Measurements from ENCODE around the gene MYL7.

The MYL7 gene

GRCh38 chr7:44110719-44111635 is 30.2 kb downstream of the MYL7 start:
- DNase-seq = no peak

DNA sequence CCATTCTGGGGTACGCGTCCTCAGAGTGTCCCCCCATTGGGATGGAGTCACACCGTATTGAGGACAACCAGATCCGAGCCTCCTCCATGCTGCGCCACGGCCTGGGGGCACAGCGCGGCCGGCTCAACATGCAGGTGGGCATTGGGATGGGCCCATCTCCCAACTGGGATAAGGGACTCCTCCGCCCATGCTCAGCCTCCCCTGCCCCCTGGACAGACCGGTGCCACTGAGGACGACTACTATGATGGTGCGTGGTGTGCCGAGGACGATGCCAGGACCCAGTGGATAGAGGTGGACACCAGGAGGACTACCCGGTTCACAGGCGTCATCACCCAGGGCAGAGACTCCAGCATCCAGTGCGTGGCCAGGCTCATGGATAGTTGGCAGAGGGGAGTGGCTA is 31.1 kb downstream of the MYL7 start:
- no peak for DNase-seq

DNA sequence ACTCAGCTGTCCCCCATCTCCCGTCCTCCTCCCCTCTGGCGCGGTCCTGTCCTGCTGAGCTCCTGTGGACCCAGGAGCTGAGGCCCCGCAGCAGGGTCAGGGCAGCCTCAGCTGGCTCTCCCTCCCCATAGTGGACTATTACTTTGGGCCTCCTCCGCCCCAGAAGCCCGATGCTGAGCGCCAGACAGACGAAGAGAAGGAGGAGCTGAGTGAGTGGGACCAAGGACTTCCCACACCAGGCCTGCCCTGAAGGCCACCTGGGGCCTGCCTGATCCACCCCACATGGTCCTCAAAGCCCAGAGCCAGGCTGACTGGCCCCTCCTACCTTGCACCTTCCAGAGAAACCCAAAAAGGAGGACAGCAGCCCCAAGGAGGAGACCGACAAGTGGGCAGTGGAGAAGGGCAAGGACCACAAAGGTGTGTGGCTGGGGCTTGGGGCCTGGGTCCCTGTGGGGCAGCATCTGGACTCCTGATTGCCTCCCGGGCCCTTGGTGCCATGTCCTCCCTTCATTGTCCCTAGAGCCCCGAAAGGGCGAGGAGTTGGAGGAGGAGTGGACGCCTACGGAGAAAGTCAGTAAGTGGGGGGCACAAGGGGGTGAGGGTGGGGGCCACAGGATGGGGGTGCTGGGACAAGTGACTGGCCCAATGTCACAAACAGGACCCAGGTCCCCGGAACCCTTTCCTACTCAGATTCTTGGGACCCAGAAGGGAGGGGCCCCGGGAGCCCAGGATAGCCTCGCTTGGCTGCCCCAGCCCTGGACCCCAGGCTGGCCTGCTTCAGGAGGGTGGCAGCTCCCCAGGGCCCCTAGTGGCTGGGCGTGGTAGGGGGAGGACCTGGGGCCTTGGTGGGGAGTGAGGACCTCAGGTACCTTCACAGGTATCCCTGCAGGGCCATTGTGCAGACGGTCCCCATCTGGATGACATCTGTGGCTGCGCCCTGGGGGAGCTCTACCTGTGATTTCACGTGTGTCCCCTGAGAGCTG is 32.1 kb downstream of the MYL7 start:
- no peak for DNase-seq

- DNase-seq = no peak
These were observed 33.0 kb downstream of the MYL7 start for GRCh38 chr7:44107961-44108767.

DNA sequence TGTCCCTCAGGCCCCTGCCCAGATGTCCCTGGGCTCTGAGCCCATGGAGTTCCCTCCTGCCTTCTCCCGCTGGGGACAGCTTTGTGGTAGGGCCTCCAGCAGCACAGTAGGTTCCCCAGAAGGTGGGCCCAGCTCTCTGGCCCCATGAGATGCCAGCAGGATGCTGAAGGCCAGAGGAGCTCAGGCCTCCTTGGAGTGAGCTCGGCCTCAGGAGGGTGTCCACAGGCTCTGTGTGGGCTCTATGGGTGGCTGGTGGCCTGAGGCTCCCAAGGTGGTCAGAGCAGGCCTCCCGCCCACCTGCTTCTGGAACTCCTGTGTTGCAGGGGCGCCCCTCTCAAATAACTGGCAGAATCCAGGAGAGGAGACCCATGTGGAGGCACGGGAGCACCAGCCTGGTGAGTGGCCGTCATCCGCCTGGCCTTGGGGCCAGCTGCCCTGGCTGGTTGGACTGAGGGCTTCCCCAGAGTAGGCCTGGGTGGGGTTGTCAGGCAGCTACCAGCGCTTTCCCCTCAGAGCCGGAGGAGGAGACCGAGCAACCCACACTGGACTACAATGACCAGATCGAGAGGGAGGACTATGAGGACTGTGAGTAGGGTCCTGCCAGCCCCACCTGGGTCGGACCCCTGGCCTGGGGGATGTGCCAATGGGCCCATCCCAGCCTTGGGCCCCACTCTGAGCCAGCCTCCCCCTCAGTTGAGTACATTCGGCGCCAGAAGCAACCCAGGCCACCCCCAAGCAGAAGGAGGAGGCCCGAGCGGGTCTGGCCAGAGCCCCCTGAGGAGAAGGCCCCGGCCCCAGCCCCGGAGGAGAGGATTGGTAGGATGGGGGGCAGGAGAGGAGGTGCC is 33.8 kb downstream of the MYL7 start:
- no peak for DNase-seq

DNA sequence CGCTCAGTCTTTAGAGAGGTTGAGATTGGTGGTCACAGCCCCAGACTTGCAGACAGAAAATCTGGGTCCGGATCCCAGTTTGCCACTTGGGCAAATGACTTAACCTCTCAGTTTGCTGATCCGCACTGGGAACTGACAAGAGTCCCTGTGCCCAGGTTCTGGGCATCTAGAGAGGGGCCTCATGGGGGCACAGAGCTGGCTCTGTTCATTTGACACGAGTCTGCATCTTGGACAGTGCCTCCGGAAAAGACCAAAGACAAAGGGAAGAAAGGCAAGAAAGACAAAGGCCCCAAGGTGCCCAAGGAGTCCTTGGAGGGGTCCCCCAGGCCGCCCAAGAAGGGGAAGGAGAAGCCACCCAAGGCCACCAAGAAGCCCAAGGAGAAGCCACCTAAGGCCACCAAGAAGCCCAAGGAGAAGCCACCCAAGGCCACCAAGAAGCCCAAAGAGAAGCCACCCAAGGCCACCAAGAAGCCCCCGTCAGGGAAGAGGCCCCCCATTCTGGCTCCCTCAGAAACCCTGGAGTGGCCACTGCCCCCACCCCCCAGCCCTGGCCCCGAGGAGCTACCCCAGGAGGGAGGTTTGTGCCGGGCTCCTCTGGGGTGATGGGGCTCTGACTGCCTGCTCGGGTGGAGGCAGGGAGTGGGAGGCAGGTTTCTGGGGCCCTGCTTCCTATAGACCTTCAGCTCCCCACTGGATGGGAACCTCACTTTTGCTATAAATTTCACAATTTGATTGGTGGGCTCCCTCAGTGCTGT is 34.6 kb downstream of the MYL7 start:
- DNase-seq = no peak

GRCh38 chr7:44105832-44106231 is 35.3 kb downstream of the MYL7 start:
- no peak for DNase-seq

DNA sequence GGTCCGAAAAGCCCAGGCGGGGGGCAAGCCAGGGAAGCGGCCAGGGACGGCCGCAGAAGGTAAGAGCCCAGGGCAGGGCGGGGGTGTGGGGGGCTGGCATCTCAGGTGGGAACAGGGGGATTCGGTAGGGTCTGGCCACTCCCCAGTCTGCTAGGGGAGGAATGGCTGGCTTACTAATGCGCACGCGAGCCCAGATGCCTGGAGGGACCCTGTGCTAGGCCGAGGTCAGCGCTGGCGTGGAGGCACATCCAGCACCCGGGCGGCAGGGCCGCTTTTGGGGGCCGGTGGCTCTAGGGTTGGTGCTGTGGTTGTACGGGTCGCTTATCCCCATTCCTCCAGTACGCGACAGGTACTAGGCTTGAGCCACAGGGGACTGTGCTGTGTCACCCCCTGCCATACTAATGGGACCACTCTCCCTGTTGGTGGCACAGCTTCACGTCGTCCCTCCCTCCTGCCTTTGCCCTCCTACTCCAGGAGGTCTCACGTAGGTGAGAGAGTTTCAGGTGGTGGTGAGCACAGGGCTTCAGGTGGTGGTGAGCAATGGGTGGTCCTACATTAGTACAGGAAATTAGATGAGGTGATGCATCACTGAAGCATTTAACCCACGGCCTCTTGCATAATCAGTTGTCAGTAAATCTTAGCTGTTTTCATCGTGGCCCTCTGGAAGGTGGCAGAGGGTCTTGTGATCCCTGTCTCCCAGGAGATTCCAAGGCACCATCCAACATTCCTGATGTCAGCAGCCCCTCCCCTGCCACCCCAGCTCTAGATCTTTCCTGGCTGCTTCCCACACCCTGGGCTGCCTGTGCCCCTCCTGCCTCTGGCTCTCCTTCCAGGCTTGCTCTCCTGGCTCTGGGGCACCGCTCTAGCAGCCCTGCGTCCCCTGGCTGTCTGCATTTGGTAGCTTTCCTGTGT is 36.0 kb downstream of the MYL7 start:
- no peak for DNase-seq

DNA sequence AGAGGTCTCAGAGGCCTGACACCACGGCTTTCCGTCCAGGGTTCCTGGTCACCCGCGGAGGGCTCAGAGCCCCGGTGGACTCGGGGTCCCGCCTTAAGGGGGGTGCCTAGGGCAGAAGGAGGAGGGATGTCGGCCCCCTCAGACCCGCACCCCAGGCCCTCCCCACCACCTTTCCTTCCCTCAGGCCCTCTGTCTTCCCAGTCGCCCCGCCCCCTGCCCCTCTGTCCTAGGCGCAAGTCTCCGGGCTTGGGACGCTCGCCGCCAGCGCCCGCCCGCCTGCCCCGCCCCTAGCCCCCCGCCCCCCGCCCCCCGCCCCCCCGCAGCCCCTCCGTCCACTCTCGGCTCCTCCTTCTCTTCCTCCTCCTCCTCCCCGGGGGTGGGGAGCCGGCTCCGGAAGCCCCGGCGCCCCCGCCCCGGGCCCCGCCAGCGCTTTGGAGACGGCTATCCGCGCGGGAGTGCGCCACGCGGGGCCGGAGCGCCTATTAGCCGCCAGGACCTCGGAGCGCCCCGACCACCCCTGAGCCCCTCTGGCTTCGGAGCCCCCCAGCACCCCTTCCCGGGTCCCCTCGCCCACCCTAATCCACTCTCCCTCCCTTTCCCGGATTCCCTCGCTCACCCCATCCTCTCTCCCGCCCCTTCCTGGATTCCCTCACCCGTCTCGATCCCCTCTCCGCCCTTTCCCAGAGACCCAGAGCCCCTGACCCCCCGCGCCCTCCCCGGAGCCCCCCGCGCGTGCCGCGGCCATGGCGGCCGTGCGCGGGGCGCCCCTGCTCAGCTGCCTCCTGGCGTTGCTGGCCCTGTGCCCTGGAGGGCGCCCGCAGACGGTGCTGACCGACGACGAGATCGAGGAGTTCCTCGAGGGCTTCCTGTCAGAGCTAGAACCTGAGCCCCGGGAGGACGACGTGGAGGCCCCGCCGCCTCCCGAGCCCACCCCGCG is 36.9 kb downstream of the MYL7 start, which contains the start of gene AEBP1:
AEBP1 (plus strand) TSS at position 423 of the 937 bp plus-strand sequence; CDS start at position 744, 321 bp downstream.
- DNase-seq = no peak

DNA sequence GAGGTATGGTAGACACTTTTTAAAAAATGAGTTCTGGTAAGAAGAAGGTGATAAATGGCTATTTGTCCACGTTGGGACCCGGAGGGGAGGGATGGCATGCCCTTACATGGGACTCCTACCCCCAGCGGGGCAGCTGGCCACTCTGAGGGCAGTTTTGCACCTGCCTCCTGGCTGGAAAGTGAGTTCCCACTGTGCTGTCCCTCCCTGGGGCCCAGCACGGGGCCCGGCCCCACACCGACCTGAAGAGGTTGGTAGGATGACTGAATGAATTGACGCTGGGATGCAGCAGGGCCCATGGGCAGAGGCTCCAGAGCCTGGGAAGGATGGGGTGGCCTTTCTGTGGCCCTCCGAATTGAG is 37.6 kb downstream of the MYL7 start:
- DNase-seq = no peak

- no peak for DNase-seq
These were observed 38.1 kb downstream of the MYL7 start for GRCh38 chr7:44102846-44103565.

DNA sequence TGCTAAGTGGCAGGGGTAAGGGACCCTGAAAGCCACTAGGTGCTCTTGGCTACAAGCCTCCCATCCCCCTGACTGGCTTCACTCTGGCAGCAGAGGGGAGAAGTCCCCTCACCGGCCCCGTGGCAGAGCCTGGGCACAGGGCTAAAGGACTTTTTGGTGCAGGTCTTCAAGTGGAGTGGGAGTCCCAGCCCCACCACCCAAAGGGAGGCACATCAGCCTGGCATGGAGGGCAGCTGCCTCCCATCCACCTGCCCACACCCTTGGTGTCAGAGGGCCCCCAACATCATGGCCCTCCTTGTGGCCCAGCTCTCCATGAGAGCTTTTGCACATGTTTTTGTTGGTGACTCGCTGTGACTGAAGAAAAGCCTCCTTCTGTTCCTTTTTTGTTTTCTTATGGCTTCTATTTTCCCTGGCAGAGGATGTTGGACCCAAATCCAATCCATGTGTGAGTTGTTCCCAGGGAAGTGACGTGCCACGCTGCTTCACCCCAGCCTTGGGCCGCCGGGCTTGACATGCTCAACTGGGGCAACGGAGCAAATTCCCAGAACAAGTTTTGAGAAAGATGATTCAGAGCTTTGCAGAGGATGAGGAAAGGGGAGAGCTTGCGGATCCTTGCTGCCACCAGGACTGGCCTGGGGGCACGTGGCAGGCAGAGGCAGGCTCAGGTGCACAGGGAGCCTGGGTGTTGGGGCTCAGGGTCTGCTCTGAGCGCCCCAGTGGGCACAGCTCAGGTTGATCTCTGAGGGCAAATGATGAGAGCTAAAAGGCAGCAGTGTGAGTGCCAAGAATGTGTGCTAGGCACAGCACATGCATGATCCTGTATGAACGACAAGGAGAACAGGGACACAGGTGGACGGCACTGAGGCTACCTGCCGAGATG is 38.9 kb downstream of the MYL7 start:
- DNase-seq = no peak

DNA sequence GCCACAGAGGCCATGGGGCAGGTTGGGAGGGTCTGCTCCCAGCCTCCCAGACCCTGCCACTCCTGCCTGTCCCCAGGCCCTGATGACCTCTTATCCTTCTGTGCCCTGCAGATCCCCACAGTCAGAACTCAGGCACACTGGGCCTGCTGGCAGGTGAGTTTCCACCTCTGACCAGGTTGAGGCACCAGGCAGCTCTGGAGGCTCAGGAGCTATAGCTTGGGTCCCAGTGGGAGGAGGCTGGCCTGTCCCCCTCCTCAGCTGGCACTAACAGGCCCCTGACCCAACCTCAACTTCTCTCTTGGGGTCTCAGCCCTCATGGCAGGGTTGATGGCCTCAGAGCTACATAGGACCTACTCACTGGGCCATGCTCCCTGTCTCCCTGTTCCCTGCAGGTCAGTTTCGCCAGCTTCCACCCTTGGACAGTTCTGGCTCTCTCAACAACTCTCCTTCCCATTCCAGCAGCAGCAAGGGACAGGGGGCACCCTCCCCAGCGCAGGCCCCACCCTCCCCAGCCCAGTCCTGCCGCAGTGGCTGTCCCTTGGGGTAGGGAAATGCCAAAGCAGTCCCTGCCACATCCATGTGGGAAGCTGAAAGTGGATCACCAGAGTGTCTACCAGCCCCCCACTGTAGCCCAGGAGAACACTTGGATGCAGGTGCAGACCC is 39.7 kb downstream of the MYL7 start:
- DNase-seq = no peak

- no peak for DNase-seq
These were observed 40.5 kb downstream of the MYL7 start for GRCh38 chr7:44100458-44101302.

DNA sequence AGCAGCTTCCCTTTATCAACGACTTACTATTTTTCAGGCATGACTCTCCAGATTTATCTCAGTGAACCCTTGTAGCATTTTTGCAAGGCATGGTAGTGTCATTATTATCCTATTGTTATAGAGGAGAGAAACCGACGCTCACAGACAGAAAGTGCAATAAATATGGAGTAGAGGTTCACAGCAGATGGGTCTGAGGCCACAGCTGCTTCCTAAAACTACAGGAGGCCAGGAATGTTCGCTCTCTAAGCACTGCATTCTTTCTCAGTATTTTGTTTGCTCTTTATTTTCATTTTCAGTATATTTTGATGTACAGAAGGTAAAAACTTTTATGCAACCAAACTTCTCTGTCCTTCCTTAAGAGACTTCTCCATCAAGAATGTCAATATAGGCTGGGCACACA is 41.5 kb downstream of the MYL7 start:
- DNase-seq = no peak

Data from stimulated activated naive CD4-positive, alpha-beta T cell treated with Interleukin-2 at 50 U/mL for 16 hours (primary cell).